ENCODE results near the gene PRSS8.

The PRSS8 gene

DNA sequence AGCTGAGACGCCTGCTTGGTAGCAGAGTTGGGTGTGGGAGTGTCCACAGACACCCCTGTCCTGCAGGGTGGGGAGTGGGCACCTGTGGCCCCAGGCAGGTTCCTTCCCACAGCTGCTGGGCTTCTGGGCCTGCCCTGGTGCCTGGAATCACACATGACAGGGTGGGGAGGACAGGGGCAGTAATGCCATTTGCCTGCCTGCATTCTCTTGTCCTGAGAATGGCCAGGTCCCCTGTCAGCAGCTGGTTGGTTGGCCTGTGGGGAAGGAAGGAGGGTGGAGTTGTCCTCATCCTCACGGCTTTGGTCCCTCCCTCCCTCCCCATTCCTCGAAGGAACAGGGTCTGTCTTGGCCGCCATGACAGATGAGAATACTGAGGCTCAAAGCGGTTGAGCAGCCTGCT, 52.0 kb downstream of the PRSS8 start:
- no peak for DNase-seq

DNA sequence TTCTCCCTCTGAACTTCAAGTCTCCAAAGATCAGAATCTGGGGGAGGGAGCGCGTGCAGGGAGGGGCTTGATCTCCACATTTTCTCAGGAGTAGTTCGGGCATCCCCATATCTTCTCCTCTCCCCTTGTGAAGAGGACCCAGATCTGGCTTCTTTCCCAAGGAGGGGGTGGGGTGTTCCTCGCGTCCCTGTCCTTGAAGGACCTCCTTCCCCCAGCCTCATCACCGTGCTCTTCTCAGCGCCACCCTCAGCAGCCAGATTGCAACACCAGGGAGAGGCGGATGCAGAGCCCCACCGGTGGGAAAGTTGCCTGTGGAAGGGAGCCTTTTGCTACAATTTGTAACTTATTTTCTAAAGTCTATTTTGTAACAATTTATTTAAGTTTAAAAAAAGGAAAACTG, 52.4 kb downstream of the PRSS8 start:
- no peak for DNase-seq

DNA sequence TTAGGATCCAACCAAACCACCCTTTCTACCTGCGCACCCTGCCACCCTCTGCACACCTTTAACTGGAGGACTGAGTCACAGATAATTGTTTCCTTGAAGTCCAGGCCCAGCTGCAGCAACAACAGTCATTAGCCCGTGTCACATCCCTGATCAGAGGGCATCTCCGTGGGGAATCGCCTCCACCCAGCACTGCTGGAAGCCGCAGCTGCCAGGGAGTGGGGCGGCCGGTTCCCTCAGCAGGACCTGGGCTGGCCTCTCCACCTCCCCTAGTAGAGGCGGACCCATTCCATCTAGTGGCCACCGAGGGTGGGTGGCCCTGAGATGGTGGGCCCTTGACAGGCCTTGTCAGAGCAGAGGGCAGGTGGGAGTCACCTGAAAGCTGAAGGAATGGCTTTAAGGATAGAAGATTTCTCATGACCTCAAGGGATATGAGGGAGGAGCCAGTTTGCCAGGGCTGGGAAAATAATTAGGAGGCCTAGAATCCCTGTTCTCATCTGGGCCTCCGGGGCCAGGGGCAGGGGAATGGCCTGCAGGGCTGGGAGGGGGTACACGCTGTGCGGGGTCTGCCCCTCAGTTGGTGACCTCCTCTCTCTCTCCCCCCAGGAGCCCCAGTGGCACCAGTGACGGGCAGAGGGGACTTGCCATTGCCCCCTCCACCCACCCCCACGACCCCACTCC, 53.0 kb downstream of the PRSS8 start:
- no peak for DNase-seq

Data from anterior cingulate cortex (tissue), 58 donors.